ENCODE results near the gene TBXAS1. TPM values are rescaled to one million over a fixed set of nuclear protein-coding genes. Genes with fewer than 3 reads are reported as not detected.

TBXAS1 gene
- total and polyA plus RNA-seq, 8 donors, result 0.74 to 18.4 (median 2.2) TPM

GRCh38 chr7:140005754-140006503 is 176.9 kb downstream of the TBXAS1 start:
- H3K27ac ChIP-seq, result no peak overlapping the region
- peaks cover 0 to 8% (median 0%) of the 10 kb centered on the region in 3 donors for H3K4me1 ChIP-seq
- TF ChIP-seq, protein P1, sequence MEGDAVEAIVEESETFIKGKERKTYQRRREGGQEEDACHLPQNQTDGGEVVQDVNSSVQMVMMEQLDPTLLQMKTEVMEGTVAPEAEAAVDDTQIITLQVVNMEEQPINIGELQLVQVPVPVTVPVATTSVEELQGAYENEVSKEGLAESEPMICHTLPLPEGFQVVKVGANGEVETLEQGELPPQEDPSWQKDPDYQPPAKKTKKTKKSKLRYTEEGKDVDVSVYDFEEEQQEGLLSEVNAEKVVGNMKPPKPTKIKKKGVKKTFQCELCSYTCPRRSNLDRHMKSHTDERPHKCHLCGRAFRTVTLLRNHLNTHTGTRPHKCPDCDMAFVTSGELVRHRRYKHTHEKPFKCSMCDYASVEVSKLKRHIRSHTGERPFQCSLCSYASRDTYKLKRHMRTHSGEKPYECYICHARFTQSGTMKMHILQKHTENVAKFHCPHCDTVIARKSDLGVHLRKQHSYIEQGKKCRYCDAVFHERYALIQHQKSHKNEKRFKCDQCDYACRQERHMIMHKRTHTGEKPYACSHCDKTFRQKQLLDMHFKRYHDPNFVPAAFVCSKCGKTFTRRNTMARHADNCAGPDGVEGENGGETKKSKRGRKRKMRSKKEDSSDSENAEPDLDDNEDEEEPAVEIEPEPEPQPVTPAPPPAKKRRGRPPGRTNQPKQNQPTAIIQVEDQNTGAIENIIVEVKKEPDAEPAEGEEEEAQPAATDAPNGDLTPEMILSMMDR (IDR thresholded peaks at IDR 0.05), result no peak
- ATAC-seq (no peak), DNase-seq (peak in 1 of 6 donors; percentile 52), FAIRE-seq (no peak)
- H3K27me3 ChIP-seq, result no peaks in the 10 kb centered on the region
- H3K9me3 ChIP-seq, result no peaks in the 10 kb centered on the region
- no peak overlapping the region for H3K4me3 ChIP-seq
- intact Hi-C loops (cut with DNase I), result loop anchor here in 2 of 3 donors (10.0 kb wide), 2 partner anchors 231 to 511 kb away; partner anchors contain the start of gene HIPK2 (in 1 of the 2)
- H3K36me3 ChIP-seq, result no peaks in the 10 kb centered on the region
- 65 to 69% methylated on average over 13 of the region's 13 CpGs for WGBS, 2 donors

- Histone ChIP-seq H3K27ac (no peak overlapping the region), H3K27me3 (no peaks in the 10 kb centered on the region), H3K36me3 (no peaks in the 10 kb centered on the region), H3K4me3 (no peak overlapping the region), H3K9me3 (no peaks in the 10 kb centered on the region), H3K4me1 (peaks cover 0 to 8% (median 0%) of the 10 kb centered on the region in 3 donors)
- intact Hi-C loops (cut with DNase I), result loop anchor here in 2 of 3 donors (10.0 kb wide), 2 partner anchors 232 to 512 kb away; partner anchors contain the start of gene HIPK2 (in 1 of the 2)
- ATAC-seq, result no peak
- FAIRE-seq, result no peak
- DNase-seq, result no peak
- WGBS, 2 donors, result 96 to 98% methylated on average over 10 of the region's 10 CpGs
- TF ChIP-seq, protein P1 (IDR thresholded peaks at IDR 0.05), result no peak
These were observed 177.5 kb downstream of the TBXAS1 start for GRCh38 chr7:140006600-140006999.

- Histone ChIP-seq H3K9me3 (no peaks in the 10 kb centered on the region), H3K4me3 (no peak overlapping the region), H3K27me3 (no peaks in the 10 kb centered on the region), H3K4me1 (peaks cover 0 to 8% (median 0%) of the 10 kb centered on the region in 3 donors), H3K36me3 (no peaks in the 10 kb centered on the region), H3K27ac (no peak overlapping the region)
- FAIRE-seq, result no peak
- no peak for ATAC-seq
- WGBS, 2 donors, result 85 to 86% methylated on average over 11 of the region's 11 CpGs
- DNase-seq, result peak in 1 of 6 donors; percentile 30
- TF ChIP-seq, protein P1 (IDR thresholded peaks at IDR 0.05), result no peak
- intact Hi-C loops (cut with DNase I), result loop anchor here in 2 of 3 donors (10.0 kb wide), 2 partner anchors 232 to 512 kb away; partner anchors contain the start of gene HIPK2 (in 1 of the 2)
These were observed 178.1 kb downstream of the TBXAS1 start for GRCh38 chr7:140007051-140007690.

GRCh38 chr7:140008755-140009610 is 179.9 kb downstream of the TBXAS1 start:
- DNase-seq, result peak; percentile 70 to 88 (median 80)
- intact Hi-C loops (cut with DNase I), result loop anchor here in 2 of 3 donors (10.0 kb wide), 2 partner anchors 234 to 514 kb away; partner anchors contain the start of gene HIPK2 (in 1 of the 2)
- no peaks in the 10 kb centered on the region for H3K36me3 ChIP-seq
- TF ChIP-seq, protein P1 (IDR thresholded peaks at IDR 0.05), result no peak
- 31 to 43% methylated on average over 16 of the region's 16 CpGs for WGBS, 2 donors
- no peak for FAIRE-seq
- no peaks in the 10 kb centered on the region for H3K9me3 ChIP-seq
- H3K4me1 ChIP-seq, result peaks cover 0 to 8% (median 0%) of the 10 kb centered on the region in 3 donors
- H3K4me3 ChIP-seq, result peak overlapping the region in 1 of 4 donors; percentile 22
- no peaks in the 10 kb centered on the region for H3K27me3 ChIP-seq
- peak overlapping the region; percentile 54 to 72 (median 61) for H3K27ac ChIP-seq
- ATAC-seq, result peak; percentile 73 to 85 (median 82)
